Gastrocnemius medialis (tissue), 4 donors: ENCODE data around the gene GHRH. TPM values are rescaled to one million over a fixed set of nuclear protein-coding genes. Genes with fewer than 3 reads are reported as not detected.

ENCODE experiments used
- ATAC-seq, 2 donors: fragments of 150-250 bp; one replicate each; pipeline ENCODE4 v1.9.1; 2016
- DNase-seq, 2 donors: peaks; one replicate each; pipeline ENCODE4 v3.0.0-alpha.2; 2019
- H3K27ac ChIP-seq, 4 donors: fragments of 200-600 bp; sonication (generic); 1 replicate in 1 of 4; 2 replicates in 3 of 4; pipeline ENCODE4 v1.5.1; 2016 to 2018; ENCODE audit warnings: mild to moderate bottlenecking in 2 of 4, moderate library complexity in 1 of 4
- H3K27me3 ChIP-seq, 3 donors: fragments of 200-600 bp; sonication (generic) in 2 of 3; 1 replicate in 1 of 3; 2 replicates in 2 of 3; pipeline versions ENCODE4 v1.5.1 to v1.6.0; 2016 to 2019; ENCODE audit warnings: mild to moderate bottlenecking in 1 of 3, moderate library complexity in 1 of 3
- H3K36me3 ChIP-seq, 2 donors: fragments of 200-600 bp; sonication (generic) in 1 of 2; one replicate each; pipeline ENCODE4 v1.5.1; 2017 to 2018
- H3K4me1 ChIP-seq, 2 donors: fragments of 200-600 bp; sonication (generic) in 1 of 2; one replicate each; pipeline ENCODE4 v1.5.1; 2016 to 2017; ENCODE audit warnings: mild to moderate bottlenecking in 2 of 2
- H3K4me3 ChIP-seq, 4 donors: fragments of 200-600 bp; sonication (generic) in 3 of 4; 1 replicate in 1 of 4; 2 replicates in 3 of 4; pipeline ENCODE4 v1.5.1; 2016 to 2019; ENCODE audit warnings: mild to moderate bottlenecking in 2 of 4
- H3K9me3 ChIP-seq, 3 donors: fragments of 200-600 bp; sonication (generic) in 2 of 3; 1 replicate in 1 of 3; 2 replicates in 2 of 3; pipeline ENCODE4 v1.5.1; 2016 to 2019
- POLR2A ChIP-seq, 2 donors: fragments of 450-650 bp; IDR thresholded peaks; one replicate each; pipeline ENCODE4 v1.6.1; 2017; ENCODE audit warnings: antibody characterized with exemption in 2 of 2, mild to moderate bottlenecking in 2 of 2, moderate library complexity in 2 of 2
- in situ Hi-C, 4 donors: fragments of 200-750 bp; cut with MboI; loops; one replicate each; pipeline versions ENCODE4 v1.15.0 to v1.8.0; 2017; ENCODE audit warnings: low sequenced_read_pairs in 4 of 4
- intact Hi-C: fragments of 100-400 bp; cut with DNase I; formaldehyde crosslinking; loops from one replicate; pipeline ENCODE4 v1.15.1; 2023; ENCODE audit warnings: low total_unique reads
- total RNA-seq, 4 donors: library from RNA; depleted of rRNA; stranded (reverse); fragments of >200 nt; gene quantifications; one replicate each; pipeline versions ENCODE4 v1.1.0 to v1.2.3, GENCODE V29; 2016
- TF ChIP-seq, protein P1 (sequence below), 5 experiments: fragments of 450-650 bp in 3 of 5; fragments of 200-600 bp in 2 of 5; sonication (generic) in 2 of 5; IDR thresholded peaks in 4 of 5; conservative IDR thresholded peaks in 1 of 5; 1 replicate in 4 of 5; 2 replicates in 1 of 5; pipeline ENCODE4 v1.5.1; 2016 to 2019; ENCODE audit warnings: antibody characterized with exemption in 5 of 5, mild to moderate bottlenecking in 3 of 5, moderate library complexity in 3 of 5

Gene GHRH
- total RNA-seq, 4 donors from 2014 or later, result not detected

DNA sequence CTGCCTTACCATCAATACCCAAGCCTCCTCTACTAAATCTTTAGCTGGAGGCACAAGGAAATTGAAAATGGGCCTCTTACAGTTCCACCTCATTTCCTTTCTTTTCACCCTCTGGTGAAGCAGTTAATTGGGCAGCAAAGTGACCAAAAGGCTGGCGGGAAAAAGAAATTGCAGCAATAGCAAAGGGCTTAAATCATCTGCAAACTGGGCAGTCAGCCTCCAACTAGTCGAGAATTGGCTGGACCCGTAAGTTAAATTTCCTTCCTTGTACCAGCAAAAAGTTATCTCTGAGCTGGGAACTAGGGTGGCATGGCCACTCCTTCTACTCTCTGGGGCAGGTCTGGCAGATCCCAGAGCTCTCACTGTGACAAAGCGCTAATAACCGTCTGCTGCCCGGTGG is 33.5 kb downstream of the GHRH start:
- Histone ChIP-seq H3K36me3 (peaks cover 0 to 85% of the 10 kb centered on the region in 2 donors), H3K4me3 (no peak overlapping the region), H3K27ac (peak overlapping the region; percentile 78 to 83 (median 82)), H3K4me1 (peaks cover 78 to 87% of the 10 kb centered on the region in 2 donors), H3K27me3 (no peaks in the 10 kb centered on the region), H3K9me3 (no peaks in the 10 kb centered on the region)
- TF ChIP-seq, protein P1, sequence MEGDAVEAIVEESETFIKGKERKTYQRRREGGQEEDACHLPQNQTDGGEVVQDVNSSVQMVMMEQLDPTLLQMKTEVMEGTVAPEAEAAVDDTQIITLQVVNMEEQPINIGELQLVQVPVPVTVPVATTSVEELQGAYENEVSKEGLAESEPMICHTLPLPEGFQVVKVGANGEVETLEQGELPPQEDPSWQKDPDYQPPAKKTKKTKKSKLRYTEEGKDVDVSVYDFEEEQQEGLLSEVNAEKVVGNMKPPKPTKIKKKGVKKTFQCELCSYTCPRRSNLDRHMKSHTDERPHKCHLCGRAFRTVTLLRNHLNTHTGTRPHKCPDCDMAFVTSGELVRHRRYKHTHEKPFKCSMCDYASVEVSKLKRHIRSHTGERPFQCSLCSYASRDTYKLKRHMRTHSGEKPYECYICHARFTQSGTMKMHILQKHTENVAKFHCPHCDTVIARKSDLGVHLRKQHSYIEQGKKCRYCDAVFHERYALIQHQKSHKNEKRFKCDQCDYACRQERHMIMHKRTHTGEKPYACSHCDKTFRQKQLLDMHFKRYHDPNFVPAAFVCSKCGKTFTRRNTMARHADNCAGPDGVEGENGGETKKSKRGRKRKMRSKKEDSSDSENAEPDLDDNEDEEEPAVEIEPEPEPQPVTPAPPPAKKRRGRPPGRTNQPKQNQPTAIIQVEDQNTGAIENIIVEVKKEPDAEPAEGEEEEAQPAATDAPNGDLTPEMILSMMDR (IDR thresholded peaks at IDR 0.05 in 4 of 5, conservative IDR thresholded peaks at IDR 0.05 in 1 of 5), result no peak
- TF ChIP-seq POLR2A (IDR thresholded peaks at IDR 0.05), result no peak
- DNase-seq (no peak), ATAC-seq (peak in 1 of 2 donors; percentile 40)
- in situ Hi-C loops, result no loop called here
- intact Hi-C loops, result no loop called here

GRCh38 chr20:37226889-37227288 is 34.7 kb downstream of the GHRH start:
- Histone ChIP-seq H3K27ac (peak overlapping the region in 2 of 4 donors; percentile 83), H3K27me3 (no peaks in the 10 kb centered on the region), H3K9me3 (no peaks in the 10 kb centered on the region), H3K4me3 (no peak overlapping the region), H3K36me3 (peaks cover 0 to 75% of the 10 kb centered on the region in 2 donors), H3K4me1 (peaks cover 76 to 92% of the 10 kb centered on the region in 2 donors)
- in situ Hi-C loops, result no loop called here
- intact Hi-C loops, result no loop called here
- DNase-seq (peak in 1 of 2 donors; percentile 33), ATAC-seq (no peak)
- TF ChIP-seq, protein P1 (IDR thresholded peaks at IDR 0.05 in 4 of 5, conservative IDR thresholded peaks at IDR 0.05 in 1 of 5), result no peak
- no peak for TF ChIP-seq POLR2A (IDR thresholded peaks at IDR 0.05)

- H3K36me3 ChIP-seq, result peaks cover 0 to 60% of the 10 kb centered on the region in 2 donors
- no peaks in the 10 kb centered on the region for H3K27me3 ChIP-seq
- H3K9me3 ChIP-seq, result no peaks in the 10 kb centered on the region
- no peak for DNase-seq
- no peak for TF ChIP-seq POLR2A (IDR thresholded peaks at IDR 0.05)
- TF ChIP-seq, protein P1 (IDR thresholded peaks at IDR 0.05 in 4 of 5, conservative IDR thresholded peaks at IDR 0.05 in 1 of 5), result no peak
- H3K27ac ChIP-seq, result no peak overlapping the region
- in situ Hi-C loops (no loop called here), intact Hi-C loops (no loop called here)
- H3K4me1 ChIP-seq, result peaks cover 63 to 78% of the 10 kb centered on the region in 2 donors
- H3K4me3 ChIP-seq, result no peak overlapping the region
- no peak for ATAC-seq
Observed at GRCh38 chr20:37225146-37225545, 36.5 kb downstream of the GHRH start.

GRCh38 chr20:37223053-37223452 is 38.6 kb downstream of the GHRH start:
- in situ Hi-C loops (no loop called here), intact Hi-C loops (no loop called here)
- H3K27ac ChIP-seq, result peak overlapping the region; percentile 27 to 48 (median 46)
- H3K36me3 ChIP-seq, result peaks cover 0 to 53% of the 10 kb centered on the region in 2 donors
- TF ChIP-seq, protein P1 (IDR thresholded peaks at IDR 0.05 in 4 of 5, conservative IDR thresholded peaks at IDR 0.05 in 1 of 5), result no peak
- TF ChIP-seq POLR2A (IDR thresholded peaks at IDR 0.05), result no peak
- H3K9me3 ChIP-seq, result no peaks in the 10 kb centered on the region
- peaks cover 44 to 57% of the 10 kb centered on the region in 2 donors for H3K4me1 ChIP-seq
- H3K4me3 ChIP-seq, result no peak overlapping the region
- no peaks in the 10 kb centered on the region for H3K27me3 ChIP-seq
- ATAC-seq, result peak; percentile 97 to 98
- DNase-seq, result peak in 1 of 2 donors; percentile 41

- ATAC-seq (no peak), DNase-seq (no peak)
- H3K27me3 ChIP-seq, result no peaks in the 10 kb centered on the region
- H3K4me1 ChIP-seq, result peaks cover 34 to 48% of the 10 kb centered on the region in 2 donors
- in situ Hi-C loops, result no loop called here
- TF ChIP-seq, protein P1 (IDR thresholded peaks at IDR 0.05 in 4 of 5, conservative IDR thresholded peaks at IDR 0.05 in 1 of 5), result no peak
- TF ChIP-seq POLR2A (IDR thresholded peaks at IDR 0.05), result no peak
- no peak overlapping the region for H3K4me3 ChIP-seq
- H3K9me3 ChIP-seq, result no peaks in the 10 kb centered on the region
- no peak overlapping the region for H3K27ac ChIP-seq
- peaks cover 0 to 58% of the 10 kb centered on the region in 2 donors for H3K36me3 ChIP-seq
- intact Hi-C loops, result no loop called here
Observed at GRCh38 chr20:37222086-37222485, 39.5 kb downstream of the GHRH start.
